ENCODE data around the gene SETBP1. TPM values are rescaled to one million over a fixed set of nuclear protein-coding genes. Genes with fewer than 3 reads are reported as not detected.

The SETBP1 gene
- total RNA-seq, 1 donor = 2.6 TPM

DNA sequence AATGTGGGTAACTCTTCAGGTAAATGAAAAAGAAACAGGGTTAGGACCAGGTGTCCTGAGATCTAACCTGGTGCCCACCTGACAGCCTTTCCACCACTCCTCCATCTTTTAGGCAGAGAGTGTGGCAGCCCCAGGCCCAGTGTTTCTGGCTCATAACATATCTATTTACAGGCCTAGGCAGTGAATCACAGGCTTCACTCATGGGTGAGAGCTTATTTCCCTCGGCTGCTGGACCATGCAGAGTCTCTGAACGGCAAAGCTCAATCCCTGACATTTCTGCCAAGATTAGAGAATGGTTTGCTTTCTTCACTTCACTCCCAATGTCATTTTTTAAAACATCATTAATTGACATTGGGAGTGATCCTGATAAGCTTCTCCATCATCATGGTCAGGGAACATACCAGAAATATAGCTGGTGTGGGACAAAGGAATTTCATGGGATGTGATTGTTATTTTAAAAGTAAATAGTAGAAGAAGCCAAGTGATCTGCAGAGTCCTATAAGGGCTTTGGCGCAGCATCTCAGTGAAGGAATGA, 323.9 kb downstream of the SETBP1 start:
- H3K4me3 ChIP-seq (ENCODE audit: low read depth, low read length) = no peak overlapping the region
- TF ChIP-seq, protein P1, sequence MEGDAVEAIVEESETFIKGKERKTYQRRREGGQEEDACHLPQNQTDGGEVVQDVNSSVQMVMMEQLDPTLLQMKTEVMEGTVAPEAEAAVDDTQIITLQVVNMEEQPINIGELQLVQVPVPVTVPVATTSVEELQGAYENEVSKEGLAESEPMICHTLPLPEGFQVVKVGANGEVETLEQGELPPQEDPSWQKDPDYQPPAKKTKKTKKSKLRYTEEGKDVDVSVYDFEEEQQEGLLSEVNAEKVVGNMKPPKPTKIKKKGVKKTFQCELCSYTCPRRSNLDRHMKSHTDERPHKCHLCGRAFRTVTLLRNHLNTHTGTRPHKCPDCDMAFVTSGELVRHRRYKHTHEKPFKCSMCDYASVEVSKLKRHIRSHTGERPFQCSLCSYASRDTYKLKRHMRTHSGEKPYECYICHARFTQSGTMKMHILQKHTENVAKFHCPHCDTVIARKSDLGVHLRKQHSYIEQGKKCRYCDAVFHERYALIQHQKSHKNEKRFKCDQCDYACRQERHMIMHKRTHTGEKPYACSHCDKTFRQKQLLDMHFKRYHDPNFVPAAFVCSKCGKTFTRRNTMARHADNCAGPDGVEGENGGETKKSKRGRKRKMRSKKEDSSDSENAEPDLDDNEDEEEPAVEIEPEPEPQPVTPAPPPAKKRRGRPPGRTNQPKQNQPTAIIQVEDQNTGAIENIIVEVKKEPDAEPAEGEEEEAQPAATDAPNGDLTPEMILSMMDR (IDR thresholded peaks at IDR 0.05; ENCODE audit: insufficient read depth, low read depth, low read length) = no peak
- DNase-seq (ENCODE audit: low read depth) = no peak

DNA sequence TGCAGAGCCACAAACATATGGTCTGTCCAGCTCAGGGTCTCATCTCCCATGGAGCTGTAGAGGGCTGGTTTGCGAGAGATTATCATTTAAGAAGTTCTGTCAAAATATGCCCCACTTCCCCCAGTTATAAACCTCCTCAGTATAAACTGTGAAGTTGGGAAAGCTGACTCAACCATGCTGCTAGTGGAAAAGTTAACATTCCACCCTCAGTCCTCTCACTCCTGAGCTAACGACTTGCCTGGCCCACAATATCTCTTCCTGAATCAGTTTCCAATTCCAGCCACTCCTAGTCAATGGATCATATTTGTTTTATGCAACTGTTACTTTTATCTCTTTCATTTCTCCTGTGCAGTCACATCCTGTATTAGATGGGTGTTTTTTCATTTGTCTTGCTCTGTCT, 326.2 kb downstream of the SETBP1 start:
- no peak overlapping the region for H3K4me3 ChIP-seq (ENCODE audit: low read depth, low read length)
- no peak for DNase-seq (ENCODE audit: low read depth)
- TF ChIP-seq, protein P1 (IDR thresholded peaks at IDR 0.05; ENCODE audit: insufficient read depth, low read depth, low read length) = no peak

DNA sequence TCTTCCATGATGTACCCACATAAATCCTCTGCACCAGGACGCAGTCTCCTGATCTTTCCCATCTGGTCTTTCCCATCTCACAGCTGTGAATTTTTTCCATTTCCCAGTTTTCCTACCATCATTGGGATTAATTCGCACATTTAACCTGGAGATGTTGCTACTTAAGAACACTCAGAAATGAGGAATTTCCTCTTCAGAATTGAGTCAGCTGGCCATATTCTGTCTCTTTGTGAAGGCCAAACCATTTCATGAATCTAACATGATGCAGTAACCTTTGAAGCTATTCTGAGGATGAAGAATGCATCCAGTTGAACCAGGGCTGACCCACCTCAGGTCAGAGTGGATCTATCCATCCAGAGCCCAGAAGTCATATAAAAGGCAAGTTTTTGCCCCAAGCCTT, 326.8 kb downstream of the SETBP1 start:
- no peak for DNase-seq (ENCODE audit: low read depth)
- H3K4me3 ChIP-seq (ENCODE audit: low read depth, low read length) = no peak overlapping the region
- TF ChIP-seq, protein P1 (IDR thresholded peaks at IDR 0.05; ENCODE audit: insufficient read depth, low read depth, low read length) = no peak

DNA sequence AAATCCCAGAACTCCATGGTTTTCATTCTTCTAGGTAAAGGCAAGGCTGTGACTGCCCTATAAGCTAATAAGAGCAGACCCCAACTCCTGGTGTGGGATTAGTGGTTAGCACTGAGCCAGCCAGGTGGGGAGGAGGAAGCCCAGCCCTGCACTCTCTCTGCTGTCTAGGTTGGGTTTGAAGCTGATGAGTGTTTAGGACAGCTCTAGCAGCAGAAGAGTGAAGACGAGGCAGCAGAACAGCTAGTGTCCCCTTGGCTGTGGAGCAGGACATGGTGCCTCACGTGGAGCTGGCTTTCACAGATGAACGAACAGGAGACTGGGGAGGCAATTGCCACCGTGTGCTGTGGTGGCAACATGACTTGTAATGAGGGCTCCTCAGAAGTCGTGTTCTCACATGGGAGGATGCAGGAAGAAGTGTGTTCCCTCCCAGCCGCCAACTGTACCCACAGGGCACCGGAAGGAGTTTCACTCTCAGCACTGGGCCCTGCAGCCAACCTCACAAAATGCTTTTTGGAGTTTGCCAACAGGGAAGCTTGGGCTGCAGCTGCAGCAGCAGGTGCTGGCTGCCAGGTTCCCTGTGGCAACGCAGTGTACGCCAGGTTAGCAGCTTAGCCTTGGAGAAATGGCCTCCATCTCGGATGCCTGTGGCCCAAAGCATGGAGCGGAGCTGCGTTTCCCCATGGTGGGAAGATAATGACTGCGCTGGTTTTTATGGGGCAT, 328.2 kb downstream of the SETBP1 start:
- no peak overlapping the region for H3K4me3 ChIP-seq (ENCODE audit: low read depth, low read length)
- DNase-seq (ENCODE audit: low read depth) = no peak
- TF ChIP-seq, protein P1 (IDR thresholded peaks at IDR 0.05; ENCODE audit: insufficient read depth, low read depth, low read length) = no peak

DNA sequence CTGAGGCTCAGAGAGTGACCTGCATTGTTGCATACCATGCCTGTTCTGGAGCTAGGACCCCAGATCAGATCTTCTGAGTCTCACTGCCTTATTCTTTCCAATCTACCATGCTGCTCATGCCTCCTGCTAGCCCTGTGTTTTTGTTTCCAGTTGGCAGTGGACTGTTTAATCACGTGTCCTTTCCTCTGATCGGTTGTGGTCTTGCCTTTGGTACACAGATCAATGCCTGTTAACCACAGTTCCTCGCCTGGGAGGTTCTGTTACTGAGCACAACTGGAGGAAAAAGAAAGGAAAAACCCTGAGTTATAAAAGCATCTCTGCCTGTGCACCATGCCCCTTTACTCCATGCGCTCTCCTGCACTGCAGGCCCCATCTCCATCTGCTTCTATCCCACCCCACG, 329.1 kb downstream of the SETBP1 start:
- H3K4me3 ChIP-seq (ENCODE audit: low read depth, low read length) = no peak overlapping the region
- no peak for DNase-seq (ENCODE audit: low read depth)
- TF ChIP-seq, protein P1 (IDR thresholded peaks at IDR 0.05; ENCODE audit: insufficient read depth, low read depth, low read length) = no peak

DNA sequence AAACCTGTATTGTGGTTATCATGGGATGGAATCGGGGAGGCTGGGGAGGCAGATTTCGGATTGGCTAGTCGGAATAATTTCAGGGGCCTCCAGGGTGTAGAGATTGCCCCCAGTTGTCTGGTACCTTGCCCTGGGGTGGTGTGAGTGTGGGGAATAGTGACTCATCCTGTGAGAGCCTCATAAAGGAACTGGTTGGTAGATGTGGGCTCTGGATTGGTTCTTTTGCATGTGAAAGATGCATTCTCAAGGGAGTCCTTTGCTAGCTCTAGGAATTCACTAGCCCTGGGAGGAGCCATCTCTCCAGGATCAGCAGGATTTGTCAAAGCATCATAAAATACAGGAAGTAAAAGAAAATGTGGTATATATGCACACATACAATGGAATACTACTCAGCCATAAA, 331.6 kb downstream of the SETBP1 start:
- no peak overlapping the region for H3K4me3 ChIP-seq (ENCODE audit: low read depth, low read length)
- TF ChIP-seq, protein P1 (IDR thresholded peaks at IDR 0.05; ENCODE audit: insufficient read depth, low read depth, low read length) = no peak
- DNase-seq (ENCODE audit: low read depth) = no peak
